ENCODE results near the gene PPP5C. TPM values are rescaled to one million over a fixed set of nuclear protein-coding genes. Genes with fewer than 3 reads are reported as not detected.
A peak's percentile ranks its signal among the peaks of the same experiment; 100 is the strongest.

Gene PPP5C
- polyA plus RNA-seq, 3 donors = 9.9 to 76.3 (median 12.6) TPM

GRCh38 chr19:46299695-46300094, 47.2 kb upstream of the PPP5C start:
- no peak overlapping the region for H3K9ac ChIP-seq (ENCODE audit: insufficient read depth, low read length, poor library complexity, severe bottlenecking)

GRCh38 chr19:46303322-46303690, 43.6 kb upstream of the PPP5C start:
- Histone ChIP-seq H2AFZ (ENCODE audit: insufficient read depth, low read depth, low read length, poor library complexity, severe bottlenecking) (no peak overlapping the region), H3K4me1 (ENCODE audit: control insufficient read depth in 1 of 2, insufficient read depth in 2 of 2, low read length in 2 of 2) (peaks cover 10% of the 10 kb centered on the region in 2 donors), H3K4me3 (replicated peaks in 1 of 3; ENCODE audit: low read depth in 2 of 3, low read length in 3 of 3) (no peak overlapping the region), H3K4me2 (replicated peaks; ENCODE audit: extremely low read depth, low read length, poor library complexity, severe bottlenecking) (no peak overlapping the region), H4K20me1 (ENCODE audit: insufficient read depth, low read length) (no peaks in the 10 kb centered on the region), H3K79me2 (ENCODE audit: insufficient read depth, low read length) (no peaks in the 10 kb centered on the region), H3K27ac (ENCODE audit: low read depth in 1 of 2, low read length in 2 of 2) (no peak overlapping the region), H3K27me3 (ENCODE audit: control insufficient read depth in 2 of 2, insufficient read depth in 2 of 2, low read length in 2 of 2) (peaks cover 0 to 4% of the 10 kb centered on the region in 2 donors), H3K9ac (ENCODE audit: insufficient read depth, low read length, poor library complexity, severe bottlenecking) (no peak overlapping the region), H3K9me3 (replicated peaks in 1 of 2; ENCODE audit: control insufficient read depth in 1 of 2, insufficient read depth in 1 of 2, low read length in 2 of 2) (peaks cover 6 to 15% of the 10 kb centered on the region in 2 donors), H3K36me3 (replicated peaks in 1 of 2; ENCODE audit: control insufficient read depth in 1 of 2, insufficient read depth in 2 of 2, low read length in 2 of 2) (no peaks in the 10 kb centered on the region)
- H3K4me3 Mint-ChIP-seq = no peak overlapping the region
- no peak for TF ChIP-seq CTCF (IDR thresholded peaks at IDR 0.05)
- 94% methylated on average over 5 of the region's 10 CpGs for WGBS (ENCODE audit: insufficient coverage)
- peaks cover 8 to 35% (median 21%) of the 10 kb centered on the region in 7 donors for H3K9me3 Mint-ChIP-seq
- intact Hi-C loops (cut with micrococcal nuclease) = no loop called here
- no peak for DNase-seq
- H3K36me3 Mint-ChIP-seq = no peaks in the 10 kb centered on the region
- peaks cover 14% of the 10 kb centered on the region for H3K4me1 Mint-ChIP-seq
- H3K27me3 Mint-ChIP-seq (ENCODE audit: low read depth in 3 of 3) = peaks cover 3 to 25% (median 19%) of the 10 kb centered on the region in 3 donors
- peak overlapping the region in 1 of 7 donors; percentile 46 for H3K27ac Mint-ChIP-seq

More at GRCh38 chr19:46299695-46300094, 47.2 kb upstream of the PPP5C start:
- intact Hi-C loops (cut with micrococcal nuclease) = no loop called here
- no peak for DNase-seq
- no peak overlapping the region for H3K27ac Mint-ChIP-seq
- no peaks in the 10 kb centered on the region for H4K20me1 ChIP-seq (ENCODE audit: insufficient read depth, low read length)
- peaks cover 0 to 10% of the 10 kb centered on the region in 2 donors for H3K9me3 ChIP-seq (replicated peaks in 1 of 2; ENCODE audit: control insufficient read depth in 1 of 2, insufficient read depth in 1 of 2, low read length in 2 of 2)
- no peak overlapping the region for H3K4me3 Mint-ChIP-seq
- no peaks in the 10 kb centered on the region for H3K36me3 ChIP-seq (replicated peaks in 1 of 2; ENCODE audit: control insufficient read depth in 1 of 2, insufficient read depth in 2 of 2, low read length in 2 of 2)
- H3K79me2 ChIP-seq (ENCODE audit: insufficient read depth, low read length) = no peaks in the 10 kb centered on the region
- no peak overlapping the region for H3K27ac ChIP-seq (ENCODE audit: low read depth in 1 of 2, low read length in 2 of 2)
- peaks cover 27 to 60% (median 45%) of the 10 kb centered on the region in 3 donors for H3K27me3 Mint-ChIP-seq (ENCODE audit: low read depth in 3 of 3)
- no peaks in the 10 kb centered on the region for H3K36me3 Mint-ChIP-seq
- TF ChIP-seq CTCF (IDR thresholded peaks at IDR 0.05) = no peak
- no peak overlapping the region for H3K4me3 ChIP-seq (replicated peaks in 1 of 3; ENCODE audit: low read depth in 2 of 3, low read length in 3 of 3)
- H2AFZ ChIP-seq (ENCODE audit: insufficient read depth, low read depth, low read length, poor library complexity, severe bottlenecking) = no peak overlapping the region
- WGBS (ENCODE audit: insufficient coverage) = 83% methylated on average over 3 of the region's 7 CpGs
- H3K27me3 ChIP-seq (ENCODE audit: control insufficient read depth in 2 of 2, insufficient read depth in 2 of 2, low read length in 2 of 2) = peaks cover 11 to 32% of the 10 kb centered on the region in 2 donors
- H3K4me1 ChIP-seq (ENCODE audit: control insufficient read depth in 1 of 2, insufficient read depth in 2 of 2, low read length in 2 of 2) = peaks cover 10% of the 10 kb centered on the region in 2 donors
- H3K9me3 Mint-ChIP-seq = peaks cover 6 to 12% (median 9%) of the 10 kb centered on the region in 7 donors
- H3K4me1 Mint-ChIP-seq = peaks cover 14% of the 10 kb centered on the region
- H3K4me2 ChIP-seq (replicated peaks; ENCODE audit: extremely low read depth, low read length, poor library complexity, severe bottlenecking) = no peak overlapping the region
